B cell (primary cell): ENCODE results near the gene CAMK4. TPM values are rescaled to one million over a fixed set of nuclear protein-coding genes. Genes with fewer than 3 reads are reported as not detected.

Experiments used
- ATAC-seq: fragments of 200-7000 bp; cut with Tn5 transposase; one replicate; pipeline ENCODE4 v1.10.0; 2021; ENCODE audit warnings: low read depth, mild to moderate bottlenecking, moderate number of reproducible peaks, moderate library complexity
- CTCF ChIA-PET: fragments of 350-600 bp; sonication (Branson Sonifier 250); formaldehyde crosslinking; loops from one replicate; lab custom pipeline; 2021; ENCODE audit warnings: antibody characterized with exemption, inconsistent platforms; lab: Charles Lee
- POLR2A ChIA-PET: fragments of 350-600 bp; sonication (Branson Sonifier 250); formaldehyde crosslinking; loops from one replicate; lab custom pipeline; 2021; ENCODE audit warnings: antibody characterized with exemption; lab: Charles Lee
- DNase-seq: peaks from one replicate; pipeline ENCODE4 v3.0.0; 2013
- H2AFZ ChIP-seq: 2 replicates; pipeline ENCODE4 v1.6.1; 2012; ENCODE audit warnings: mild to moderate bottlenecking, low read depth, low read length; ENCODE audit not compliant: insufficient read depth, poor library complexity, severe bottlenecking
- H3K27ac ChIP-seq, 2 donors: 1 replicate in 1 of 2; 2 replicates in 1 of 2; pipeline ENCODE4 v1.5.1; 2012 to 2013; ENCODE audit warnings: low read length in 2 of 2, mild to moderate bottlenecking in 2 of 2, moderate library complexity in 1 of 2
- H3K27me3 ChIP-seq, 4 experiments: fragments of 200-600 bp in 1 of 4; sonication (generic) in 1 of 4; replicated peaks in 1 of 4; 1 replicate in 2 of 4; 2 replicates in 2 of 4; pipeline versions ENCODE4 v1.6.1 to v1.7.0; 2013 to 2016; ENCODE audit warnings: low read length in 3 of 4, mild to moderate bottlenecking in 2 of 4, mixed read lengths in 1 of 4, moderate library complexity in 1 of 4; ENCODE audit not compliant: insufficient read depth in 4 of 4, control insufficient read depth in 3 of 4; ENCODE audit errors: control extremely low read depth in 1 of 4
- H3K36me3 ChIP-seq, 2 experiments: replicated peaks in 1 of 2; 1 replicate in 1 of 2; 2 replicates in 1 of 2; pipeline versions ENCODE4 v1.6.1 to v1.7.1; 2013; ENCODE audit warnings: low read length in 1 of 2; ENCODE audit not compliant: insufficient read depth in 2 of 2, control insufficient read depth in 1 of 2; ENCODE audit errors: control extremely low read depth in 1 of 2, extremely low read depth in 1 of 2
- H3K4me1 ChIP-seq, 2 donors: fragments of 200-600 bp in 1 of 2; sonication (generic) in 1 of 2; 1 replicate in 1 of 2; 2 replicates in 1 of 2; pipeline versions ENCODE4 v1.5.1 to v1.6.1; 2013 to 2017; ENCODE audit warnings: low read length in 2 of 2; ENCODE audit not compliant: control insufficient read depth in 2 of 2, insufficient read depth in 2 of 2
- H3K4me2 ChIP-seq: replicated peaks from 2 replicates; pipeline ENCODE3; 2012; ENCODE audit warnings: mild to moderate bottlenecking, low read depth, low read length; ENCODE audit not compliant: poor library complexity, severe bottlenecking
- H3K4me3 ChIP-seq, 5 experiments: fragments of 200-600 bp in 1 of 5; sonication (generic) in 1 of 5; 1 replicate in 3 of 5; 2 replicates in 2 of 5; pipeline versions ENCODE4 v1.5.1 to v1.7.0; 2011 to 2016; ENCODE audit warnings: low read length in 4 of 5, mild to moderate bottlenecking in 4 of 5, low read depth in 2 of 5, control low read depth in 1 of 5, moderate library complexity in 1 of 5; ENCODE audit not compliant: insufficient read depth in 1 of 5; ENCODE audit errors: control extremely low read depth in 1 of 5, extremely low read depth in 1 of 5
- H3K79me2 ChIP-seq: fragments of 200-600 bp; sonication (generic); one replicate; pipeline ENCODE4 v1.6.0; 2016; ENCODE audit warnings: low read length; ENCODE audit not compliant: control insufficient read depth, insufficient read depth
- H3K9ac ChIP-seq: fragments of 200-600 bp; sonication (generic); 2 replicates; pipeline ENCODE4 v1.6.1; 2017; ENCODE audit warnings: mild to moderate bottlenecking, low read length, moderate library complexity
- H3K9me3 ChIP-seq, 3 donors: one replicate each; pipeline versions ENCODE4 v1.6.1 to v1.7.1; 2013; ENCODE audit warnings: low read length in 2 of 3; ENCODE audit not compliant: control insufficient read depth in 2 of 3, insufficient read depth in 1 of 3; ENCODE audit errors: control extremely low read depth in 1 of 3
- H4K20me1 ChIP-seq: 2 replicates; pipeline ENCODE4 v1.6.0; 2012; ENCODE audit warnings: mild to moderate bottlenecking, low read length; ENCODE audit not compliant: insufficient read depth, control insufficient read depth, poor library complexity, severe bottlenecking
- H3K27ac Mint-ChIP-seq: one replicate; pipeline ENCODE4 v1.8.0; 2021; ENCODE audit warnings: mixed read lengths
- H3K27me3 Mint-ChIP-seq: one replicate; pipeline ENCODE4 v1.8.0; 2021; ENCODE audit warnings: mixed read lengths
- H3K4me1 Mint-ChIP-seq: one replicate; pipeline ENCODE4 v1.8.0; 2021; ENCODE audit warnings: mixed read lengths
- H3K4me3 Mint-ChIP-seq: one replicate; pipeline ENCODE4 v1.8.0; 2021; ENCODE audit warnings: mixed read lengths
- H3K9me3 Mint-ChIP-seq: one replicate; pipeline ENCODE4 v1.8.0; 2022; ENCODE audit warnings: mixed read lengths; ENCODE audit not compliant: insufficient read depth
- EZH2 ChIP-seq: IDR thresholded peaks from 2 replicates; pipeline ENCODE4 v1.6.1; 2012; ENCODE audit warnings: borderline replicate concordance, low read depth, mild to moderate bottlenecking, moderate library complexity, low read length; ENCODE audit not compliant: insufficient read depth, poor library complexity, severe bottlenecking
- WGBS: methylation state at CpG from one replicate; pipeline ENCODE4 v1.1.5; 2013; ENCODE audit warnings: missing lambda C conversion rate; ENCODE audit not compliant: insufficient coverage; 5-methylcytosine and 5-hydroxymethylcytosine counted together
- intact Hi-C: fragments of 100-400 bp; cut with micrococcal nuclease; formaldehyde crosslinking; loops from one replicate; pipeline ENCODE4 v1.10.0; 2022
- polyA plus RNA-seq: library from polyadenylated mRNA; depleted of rRNA; stranded (reverse); fragments of >200 nt; gene quantifications from 2 replicates; pipeline ENCODE4 v1.2.3, GENCODE V29; 2012
- total RNA-seq, 2 donors: library from RNA; stranded (reverse); fragments of 120-200 nt in 1 of 2; gene quantifications; 1 replicate in 1 of 2; 2 replicates in 1 of 2; pipeline versions ENCODE4 v1.2.3 to v1.2.4, GENCODE V29; 2013 to 2022
- TF ChIP-seq, protein P1 (sequence below): fragments of 200-600 bp; IDR thresholded peaks from one replicate; pipeline ENCODE4 v1.8.0; 2022; ENCODE audit warnings: antibody characterized with exemption, mild to moderate bottlenecking

CAMK4 gene
- total and polyA plus RNA-seq, 2 donors (not counting 1 experiment from before 2014, with no cell fraction given) = 0.78 to 4.8 TPM

DNA sequence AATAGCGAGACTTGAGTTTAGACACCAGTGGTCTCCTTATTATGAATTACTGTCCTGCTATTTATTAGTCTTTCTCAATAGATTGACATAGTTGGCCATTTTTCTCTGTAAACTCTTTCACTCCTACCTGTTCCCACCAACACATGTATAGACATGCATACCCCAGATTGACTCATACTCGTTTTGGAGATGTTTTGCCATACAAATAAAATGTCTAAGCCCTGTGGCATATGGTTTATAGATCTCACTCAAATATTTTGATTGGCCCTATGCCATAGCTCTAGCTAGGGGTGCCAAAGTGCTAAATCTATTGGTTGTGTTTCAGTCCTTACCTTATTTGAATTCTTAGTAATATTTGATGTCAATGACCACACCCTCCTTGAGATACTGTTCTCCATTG lies 42.3 kb downstream of the CAMK4 start:
- no peak for TF ChIP-seq EZH2
- TF ChIP-seq, protein P1, sequence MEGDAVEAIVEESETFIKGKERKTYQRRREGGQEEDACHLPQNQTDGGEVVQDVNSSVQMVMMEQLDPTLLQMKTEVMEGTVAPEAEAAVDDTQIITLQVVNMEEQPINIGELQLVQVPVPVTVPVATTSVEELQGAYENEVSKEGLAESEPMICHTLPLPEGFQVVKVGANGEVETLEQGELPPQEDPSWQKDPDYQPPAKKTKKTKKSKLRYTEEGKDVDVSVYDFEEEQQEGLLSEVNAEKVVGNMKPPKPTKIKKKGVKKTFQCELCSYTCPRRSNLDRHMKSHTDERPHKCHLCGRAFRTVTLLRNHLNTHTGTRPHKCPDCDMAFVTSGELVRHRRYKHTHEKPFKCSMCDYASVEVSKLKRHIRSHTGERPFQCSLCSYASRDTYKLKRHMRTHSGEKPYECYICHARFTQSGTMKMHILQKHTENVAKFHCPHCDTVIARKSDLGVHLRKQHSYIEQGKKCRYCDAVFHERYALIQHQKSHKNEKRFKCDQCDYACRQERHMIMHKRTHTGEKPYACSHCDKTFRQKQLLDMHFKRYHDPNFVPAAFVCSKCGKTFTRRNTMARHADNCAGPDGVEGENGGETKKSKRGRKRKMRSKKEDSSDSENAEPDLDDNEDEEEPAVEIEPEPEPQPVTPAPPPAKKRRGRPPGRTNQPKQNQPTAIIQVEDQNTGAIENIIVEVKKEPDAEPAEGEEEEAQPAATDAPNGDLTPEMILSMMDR = no peak
- H3K27me3 Mint-ChIP-seq = no peaks in the 10 kb centered on the region
- no peaks in the 10 kb centered on the region for H3K9me3 ChIP-seq
- no peak overlapping the region for H3K9ac ChIP-seq
- H3K4me1 Mint-ChIP-seq = no peaks in the 10 kb centered on the region
- no peak for DNase-seq
- no peaks in the 10 kb centered on the region for H4K20me1 ChIP-seq
- no peak overlapping the region for H2AFZ ChIP-seq
- H3K79me2 ChIP-seq = no peaks in the 10 kb centered on the region
- H3K4me3 Mint-ChIP-seq = no peak overlapping the region
- no peak overlapping the region for H3K4me3 ChIP-seq
- H3K27ac Mint-ChIP-seq = no peak overlapping the region
- H3K27ac ChIP-seq = no peak overlapping the region
- intact Hi-C loops = no loop called here
- no peaks in the 10 kb centered on the region for H3K27me3 ChIP-seq
- POLR2A ChIA-PET = no interaction called here
- H3K36me3 ChIP-seq = no peaks in the 10 kb centered on the region
- no peak overlapping the region for H3K4me2 ChIP-seq
- H3K4me1 ChIP-seq = no peaks in the 10 kb centered on the region
- CTCF ChIA-PET = no interaction called here
- no CpG with 5 or more reads among the region's 2 CpGs for WGBS
- H3K9me3 Mint-ChIP-seq = no peaks in the 10 kb centered on the region
- ATAC-seq = no peak

GRCh38 chr5:111268300-111268699 lies 44.1 kb downstream of the CAMK4 start:
- ATAC-seq (no peak), DNase-seq (no peak)
- Mint-ChIP-seq H3K4me3 (no peak overlapping the region), H3K27me3 (no peaks in the 10 kb centered on the region), H3K27ac (no peak overlapping the region), H3K9me3 (no peaks in the 10 kb centered on the region), H3K4me1 (no peaks in the 10 kb centered on the region)
- no peak overlapping the region for H3K27ac ChIP-seq
- no peaks in the 10 kb centered on the region for H3K9me3 ChIP-seq
- no peaks in the 10 kb centered on the region for H4K20me1 ChIP-seq
- TF ChIP-seq, protein P1 = no peak
- TF ChIP-seq EZH2 = no peak
- no peak overlapping the region for H3K9ac ChIP-seq
- H3K4me3 ChIP-seq = no peak overlapping the region
- no peak overlapping the region for H2AFZ ChIP-seq
- no peaks in the 10 kb centered on the region for H3K79me2 ChIP-seq
- no peaks in the 10 kb centered on the region for H3K4me1 ChIP-seq
- no peak overlapping the region for H3K4me2 ChIP-seq
- intact Hi-C loops = no loop called here
- no peaks in the 10 kb centered on the region for H3K36me3 ChIP-seq
- no peaks in the 10 kb centered on the region for H3K27me3 ChIP-seq
- CTCF ChIA-PET = no interaction called here
- POLR2A ChIA-PET = no interaction called here
